Natural killer cell (primary cell): ENCODE data around the gene CD1D. TPM values are rescaled to one million over a fixed set of nuclear protein-coding genes. Genes with fewer than 3 reads are reported as not detected.
"Not testable (repeated sequence)": the region's sequence is repeated elsewhere in the genome, so short reads cannot be mapped to it uniquely, and the experiment has no call there.

Experiments used
- ATAC-seq, 3 donors: fragments of 150-1000 bp in 2 of 3; fragments of 200-7000 bp in 1 of 3; cut with Tn5 transposase; 1 replicate in 1 of 3; 2 replicates in 2 of 3; pipeline ENCODE4 v1.10.0; 2021; ENCODE audit warnings: mild to moderate bottlenecking in 2 of 3, moderate library complexity in 2 of 3
- DNase-seq, 2 donors: peaks; one replicate each; pipeline versions ENCODE4 v3.0.0 to v3.0.0-alpha.2; 2013 to 2021; ENCODE audit warnings: mixed read lengths in 1 of 2
- H3K27ac ChIP-seq: one replicate; pipeline ENCODE4 v1.5.1; 2013; ENCODE audit warnings: mild to moderate bottlenecking, low read length
- H3K27me3 ChIP-seq: one replicate; pipeline ENCODE4 v1.6.1; 2013; ENCODE audit warnings: low read length; ENCODE audit not compliant: control insufficient read depth, insufficient read depth
- H3K36me3 ChIP-seq: one replicate; pipeline ENCODE4 v1.6.1; 2013; ENCODE audit warnings: low read length; ENCODE audit not compliant: control insufficient read depth, insufficient read depth
- H3K4me1 ChIP-seq: one replicate; pipeline ENCODE4 v1.6.1; 2013; ENCODE audit warnings: low read length; ENCODE audit not compliant: control insufficient read depth, insufficient read depth
- H3K4me3 ChIP-seq: one replicate; pipeline ENCODE4 v1.5.1; 2013; ENCODE audit warnings: low read length
- H3K9me3 ChIP-seq: one replicate; pipeline ENCODE4 v1.6.1; 2013; ENCODE audit warnings: low read length; ENCODE audit not compliant: control insufficient read depth, insufficient read depth
- H3K27ac Mint-ChIP-seq, 2 donors: one replicate each; pipeline ENCODE4 v1.8.0; 2022; ENCODE audit warnings: mild to moderate bottlenecking in 2 of 2, mixed read lengths in 2 of 2, moderate library complexity in 1 of 2
- H3K27me3 Mint-ChIP-seq, 2 donors: one replicate each; pipeline ENCODE4 v1.8.0; 2022; ENCODE audit warnings: low read depth in 2 of 2, mixed read lengths in 2 of 2
- H3K36me3 Mint-ChIP-seq: one replicate; pipeline ENCODE4 v1.8.0; 2022; ENCODE audit warnings: mixed read lengths
- H3K4me1 Mint-ChIP-seq, 2 donors: one replicate each; pipeline ENCODE4 v1.8.0; 2022; ENCODE audit warnings: mixed read lengths in 2 of 2
- H3K4me3 Mint-ChIP-seq: one replicate; pipeline ENCODE4 v1.8.0; 2022; ENCODE audit warnings: mild to moderate bottlenecking, moderate library complexity, mixed read lengths
- H3K9me3 Mint-ChIP-seq, 2 donors: one replicate each; pipeline ENCODE4 v1.8.0; 2022; ENCODE audit warnings: mixed read lengths in 2 of 2
- WGBS: methylation state at CpG from one replicate; pipeline ENCODE4 v1.1.7; 2013; ENCODE audit warnings: missing lambda C conversion rate; ENCODE audit not compliant: insufficient coverage; 5-methylcytosine and 5-hydroxymethylcytosine counted together
- intact Hi-C: fragments of 100-400 bp; cut with micrococcal nuclease; formaldehyde crosslinking; loops from one replicate; pipeline ENCODE4 v1.14.2; 2022
- total RNA-seq, 4 donors: library from RNA; stranded (reverse); fragments of 120-200 nt in 1 of 4; gene quantifications; one replicate each; pipeline versions ENCODE4 v1.2.3 to v1.2.4, GENCODE V29; 2013 to 2022
- TF ChIP-seq, protein P1 (sequence below): fragments of 200-600 bp; IDR thresholded peaks from one replicate; pipeline ENCODE4 v1.8.0; 2022; ENCODE audit warnings: antibody characterized with exemption

Gene CD1D
- total RNA-seq, 3 donors from 2014 or later (not counting 1 experiment from before 2014, with no cell fraction given): 0.48 to 1.5 (median 0.52) TPM

DNA sequence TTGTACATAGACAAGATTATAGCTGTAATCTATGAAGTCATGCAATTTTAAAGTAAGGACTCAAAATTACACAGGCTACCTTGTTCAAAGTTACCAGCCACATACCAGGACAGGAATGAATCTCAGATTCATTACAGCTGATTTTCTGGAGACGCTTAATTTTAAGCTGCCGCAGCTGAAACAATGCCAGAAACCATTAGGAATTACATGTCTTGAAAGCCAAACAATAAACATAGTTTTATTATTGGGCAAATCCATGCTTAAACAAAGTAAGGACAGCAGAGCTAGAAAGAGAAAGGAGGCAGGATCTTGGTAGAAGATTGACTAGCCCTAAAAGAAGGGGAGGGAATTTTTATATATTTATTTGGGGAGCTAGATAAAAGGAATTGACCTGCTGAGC, 19.2 kb upstream of the CD1D start:
- 100% methylated on average over 2 of the region's 2 CpGs for WGBS
- DNase-seq: no peak
- Histone ChIP-seq H3K36me3 (no peaks in the 10 kb centered on the region), H3K4me3 (no peak overlapping the region), H3K4me1 (no peaks in the 10 kb centered on the region), H3K9me3 (no peaks in the 10 kb centered on the region), H3K27me3 (no peaks in the 10 kb centered on the region), H3K27ac (no peak overlapping the region)
- TF ChIP-seq, protein P1, sequence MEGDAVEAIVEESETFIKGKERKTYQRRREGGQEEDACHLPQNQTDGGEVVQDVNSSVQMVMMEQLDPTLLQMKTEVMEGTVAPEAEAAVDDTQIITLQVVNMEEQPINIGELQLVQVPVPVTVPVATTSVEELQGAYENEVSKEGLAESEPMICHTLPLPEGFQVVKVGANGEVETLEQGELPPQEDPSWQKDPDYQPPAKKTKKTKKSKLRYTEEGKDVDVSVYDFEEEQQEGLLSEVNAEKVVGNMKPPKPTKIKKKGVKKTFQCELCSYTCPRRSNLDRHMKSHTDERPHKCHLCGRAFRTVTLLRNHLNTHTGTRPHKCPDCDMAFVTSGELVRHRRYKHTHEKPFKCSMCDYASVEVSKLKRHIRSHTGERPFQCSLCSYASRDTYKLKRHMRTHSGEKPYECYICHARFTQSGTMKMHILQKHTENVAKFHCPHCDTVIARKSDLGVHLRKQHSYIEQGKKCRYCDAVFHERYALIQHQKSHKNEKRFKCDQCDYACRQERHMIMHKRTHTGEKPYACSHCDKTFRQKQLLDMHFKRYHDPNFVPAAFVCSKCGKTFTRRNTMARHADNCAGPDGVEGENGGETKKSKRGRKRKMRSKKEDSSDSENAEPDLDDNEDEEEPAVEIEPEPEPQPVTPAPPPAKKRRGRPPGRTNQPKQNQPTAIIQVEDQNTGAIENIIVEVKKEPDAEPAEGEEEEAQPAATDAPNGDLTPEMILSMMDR: no peak
- H3K9me3 Mint-ChIP-seq: no peaks in the 10 kb centered on the region
- H3K27me3 Mint-ChIP-seq: peaks cover 34 to 63% of the 10 kb centered on the region in 2 donors
- no peak overlapping the region for H3K4me3 Mint-ChIP-seq
- no peaks in the 10 kb centered on the region for H3K4me1 Mint-ChIP-seq
- H3K27ac Mint-ChIP-seq: no peak overlapping the region
- intact Hi-C loops: no loop called here
- H3K36me3 Mint-ChIP-seq: no peaks in the 10 kb centered on the region
- no peak for ATAC-seq

DNA sequence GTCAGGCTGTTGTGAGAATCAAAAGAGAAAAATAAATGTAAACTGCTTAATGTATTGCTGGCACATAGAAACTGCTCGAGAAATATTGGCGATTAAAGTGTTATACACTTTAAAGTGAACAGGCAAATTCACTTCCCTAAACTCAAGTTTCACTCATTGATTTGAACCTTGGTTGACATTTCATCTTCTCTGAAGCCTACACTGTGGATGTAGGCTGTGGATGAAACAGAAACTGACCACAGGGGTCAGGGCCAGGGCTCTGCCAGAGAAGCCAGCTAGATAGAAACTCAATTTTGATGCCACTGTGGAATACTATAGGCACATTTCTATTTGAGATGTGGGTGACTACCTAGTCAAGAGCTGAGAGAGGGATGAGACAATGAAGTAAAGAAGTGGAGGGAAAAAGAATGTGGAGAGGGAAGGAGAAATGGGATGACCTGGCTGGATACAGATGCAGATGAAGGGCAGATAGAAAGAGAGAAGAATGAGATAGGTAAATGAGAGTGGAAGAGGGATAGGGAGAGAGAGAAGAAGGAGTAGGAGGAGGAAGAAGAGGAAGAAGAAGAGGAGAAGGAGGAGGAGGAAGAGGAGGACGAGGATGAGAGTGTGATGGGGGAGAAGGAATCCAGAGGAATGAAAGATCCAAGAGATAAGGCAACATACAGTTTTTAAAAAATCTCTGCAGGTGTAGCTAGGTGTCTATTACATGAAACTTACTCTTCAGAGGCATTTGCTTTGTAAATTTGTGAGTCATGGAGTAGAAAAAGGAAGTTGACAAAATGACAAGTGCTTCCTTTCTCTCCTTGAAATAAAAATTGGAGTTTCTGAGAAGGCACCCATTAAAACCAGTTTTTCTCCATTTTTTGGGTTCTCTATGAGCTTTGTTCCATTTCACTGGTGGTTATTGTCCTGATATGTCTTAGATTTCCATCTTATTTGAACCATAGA, 17.4 kb upstream of the CD1D start:
- Histone ChIP-seq H3K27ac (no peak overlapping the region), H3K36me3 (no peaks in the 10 kb centered on the region), H3K4me1 (no peaks in the 10 kb centered on the region), H3K4me3 (no peak overlapping the region), H3K9me3 (no peaks in the 10 kb centered on the region), H3K27me3 (no peaks in the 10 kb centered on the region)
- WGBS: 57% methylated on average over 3 of the region's 3 CpGs
- Mint-ChIP-seq H3K27ac (no peak overlapping the region), H3K27me3 (peaks cover 34 to 58% of the 10 kb centered on the region in 2 donors), H3K4me3 (no peak overlapping the region), H3K9me3 (no peaks in the 10 kb centered on the region), H3K36me3 (no peaks in the 10 kb centered on the region), H3K4me1 (no peaks in the 10 kb centered on the region)
- no peak for ATAC-seq
- DNase-seq: no peak
- TF ChIP-seq, protein P1: no peak
- intact Hi-C loops: no loop called here

DNA sequence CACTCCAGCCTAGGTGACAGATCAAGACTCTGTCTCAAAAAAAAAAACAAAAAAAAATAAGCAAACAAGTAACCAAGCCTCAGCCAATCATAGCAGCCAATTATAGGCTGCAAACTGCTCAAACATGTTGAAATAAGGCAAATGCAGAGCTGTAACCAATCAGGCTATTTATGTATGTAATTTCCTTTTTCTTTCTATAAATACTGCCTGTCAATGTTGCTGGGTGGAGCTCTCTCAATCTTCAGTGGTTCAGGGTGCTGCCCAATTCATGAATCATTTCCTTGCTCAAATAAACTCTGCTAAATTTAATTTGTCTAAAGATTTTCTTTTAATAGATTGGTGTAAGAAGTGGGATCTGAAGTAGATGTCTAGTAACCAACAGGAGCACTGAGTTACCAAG, 11.6 kb upstream of the CD1D start:
- Mint-ChIP-seq H3K4me1 (no peaks in the 10 kb centered on the region), H3K9me3 (no peaks in the 10 kb centered on the region), H3K36me3 (no peaks in the 10 kb centered on the region), H3K27me3 (peaks cover 27 to 54% of the 10 kb centered on the region in 2 donors), H3K4me3 (no peak overlapping the region), H3K27ac (no peak overlapping the region)
- H3K27ac ChIP-seq: no peak overlapping the region
- intact Hi-C loops: no loop called here
- ATAC-seq: no peak
- no peak for DNase-seq
- no peaks in the 10 kb centered on the region for H3K4me1 ChIP-seq
- no peaks in the 10 kb centered on the region for H3K9me3 ChIP-seq
- peaks cover 3% of the 10 kb centered on the region for H3K27me3 ChIP-seq
- no peak overlapping the region for H3K4me3 ChIP-seq
- H3K36me3 ChIP-seq: no peaks in the 10 kb centered on the region
- TF ChIP-seq, protein P1: no peak

DNA sequence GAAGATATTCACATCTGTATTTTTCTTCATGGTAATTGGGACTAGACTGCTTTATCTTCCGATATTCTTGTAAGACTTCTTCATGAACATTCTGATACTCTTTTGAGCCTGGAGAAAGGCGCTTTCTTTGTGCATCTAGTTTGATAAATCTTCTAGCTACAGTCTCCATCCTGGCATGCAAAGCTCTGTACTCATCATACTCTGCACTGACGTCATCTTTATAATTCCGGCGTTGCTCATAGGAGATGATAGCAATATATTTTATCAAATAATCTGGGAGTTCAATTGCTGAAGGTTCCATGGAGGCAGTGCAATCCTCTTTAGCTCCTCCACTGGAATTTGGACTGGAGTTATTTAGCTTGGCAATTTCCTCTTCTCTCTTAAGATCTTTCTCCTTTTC, 4.8 kb upstream of the CD1D start:
- DNase-seq, H3K4me1 ChIP-seq, ATAC-seq, H3K27ac ChIP-seq, H3K9me3 Mint-ChIP-seq, H3K4me3 ChIP-seq, H3K4me3 Mint-ChIP-seq, H3K36me3 ChIP-seq, H3K36me3 Mint-ChIP-seq, intact Hi-C loops, H3K27ac Mint-ChIP-seq, H3K9me3 ChIP-seq: not testable (repeated sequence)
- WGBS: 100% methylated on average over 2 of the region's 5 CpGs
- Mint-ChIP-seq H3K27me3 (peaks cover 48 to 93% of the 10 kb centered on the region in 2 donors), H3K4me1 (peaks cover 10 to 19% of the 10 kb centered on the region in 2 donors)
- H3K27me3 ChIP-seq: peaks cover 14% of the 10 kb centered on the region
